Inflammatory macrophage treated with lipopolysaccharide for 4 hours (primary cell): ENCODE measurements around the gene GSTM1.

ENCODE experiments used
- DNase-seq: peaks from one replicate; pipeline ENCODE4 v3.0.0-alpha.2; 2020

The GSTM1 gene

GRCh38 chr1:109687641-109688499, at the start of gene GSTM1:
Gene GSTM1, plus strand, starts transcription at chr1:109687817. Its CDS starts 57 bp downstream, at chr1:109687874.
- DNase-seq = peak; percentile 66

GRCh38 chr1:109639063-109639840, 48.4 kb upstream of the GSTM1 start:
- DNase-seq = no peak

- no peak for DNase-seq
Measured at GRCh38 chr1:109639841-109640184, 47.8 kb upstream of the GSTM1 start.

GRCh38 chr1:109640285-109640865, 47.2 kb upstream of the GSTM1 start:
- DNase-seq = peak; percentile 77

GRCh38 chr1:109641078-109641740, 46.4 kb upstream of the GSTM1 start:
- no peak for DNase-seq

GRCh38 chr1:109641861-109642260, 45.8 kb upstream of the GSTM1 start:
- peak; percentile 89 for DNase-seq

GRCh38 chr1:109642626-109643025, 45.0 kb upstream of the GSTM1 start:
- DNase-seq = peak; percentile 84

- DNase-seq = peak; percentile 76
Measured at GRCh38 chr1:109643385-109644230, 44.0 kb upstream of the GSTM1 start.

- no peak for DNase-seq
Measured at GRCh38 chr1:109644670-109645069, 42.9 kb upstream of the GSTM1 start.

- DNase-seq = peak; percentile 36
Measured at GRCh38 chr1:109649491-109649914, 38.1 kb upstream of the GSTM1 start.

GRCh38 chr1:109650609-109651008, 37.0 kb upstream of the GSTM1 start:
- no peak for DNase-seq

- no peak for DNase-seq
Measured at GRCh38 chr1:109652402-109652801, 35.2 kb upstream of the GSTM1 start.

GRCh38 chr1:109653306-109653705, 34.3 kb upstream of the GSTM1 start:
- no peak for DNase-seq

GRCh38 chr1:109654519-109654918, 33.1 kb upstream of the GSTM1 start:
- DNase-seq = no peak

GRCh38 chr1:109655615-109656519, 31.8 kb upstream of the GSTM1 start, which contains the start of gene GSTM4:
Gene GSTM4, plus strand, starts transcription at chr1:109656099. Its CDS starts 291 bp downstream, at chr1:109656390.
- peak; percentile 70 for DNase-seq

- no peak for DNase-seq
Measured at GRCh38 chr1:109657395-109657794, 30.2 kb upstream of the GSTM1 start.

- no peak for DNase-seq
Measured at GRCh38 chr1:109657970-109658369, 29.6 kb upstream of the GSTM1 start.

- DNase-seq = peak; percentile 46
Measured at GRCh38 chr1:109658533-109659042, 29.0 kb upstream of the GSTM1 start.

GRCh38 chr1:109659145-109659544, 28.5 kb upstream of the GSTM1 start:
- DNase-seq = no peak

- peak; percentile 56 for DNase-seq
Measured at GRCh38 chr1:109659997-109660690, 27.5 kb upstream of the GSTM1 start.
